Neural crest cell (in vitro differentiated cells): ENCODE data around the gene STRN. TPM values are rescaled to one million over a fixed set of nuclear protein-coding genes. Genes with fewer than 3 reads are reported as not detected.
"Not testable (repeated sequence)": the region's sequence is repeated elsewhere in the genome, so short reads cannot be mapped to it uniquely, and the experiment has no call there.

Experiments
- DNase-seq: peaks from one replicate; pipeline ENCODE4 v3.0.0; 2021; ENCODE audit warnings: low read depth, mixed read lengths, low spot score
- H3K27ac Mint-ChIP-seq: one replicate; pipeline ENCODE4 v1.8.0; 2021; ENCODE audit warnings: mild to moderate bottlenecking, mixed read lengths; ENCODE audit not compliant: unreplicated experiment
- H3K27me3 Mint-ChIP-seq: 2 replicates; pipeline ENCODE4 v1.8.0; 2021; ENCODE audit warnings: low read depth, mild to moderate bottlenecking, mixed read lengths
- H3K36me3 Mint-ChIP-seq: 2 replicates; pipeline ENCODE4 v1.8.0; 2021; ENCODE audit warnings: low read depth, mild to moderate bottlenecking, mixed read lengths
- H3K4me1 Mint-ChIP-seq: 2 replicates; pipeline ENCODE4 v1.8.0; 2021; ENCODE audit warnings: mixed read lengths
- H3K4me3 Mint-ChIP-seq: one replicate; pipeline ENCODE4 v1.8.0; 2021; ENCODE audit warnings: mild to moderate bottlenecking, mixed read lengths
- H3K9me3 Mint-ChIP-seq: 2 replicates; pipeline ENCODE4 v1.8.0; 2021; ENCODE audit warnings: mixed read lengths
- total RNA-seq: library from RNA; stranded (reverse); gene quantifications from 2 replicates; pipeline ENCODE4 v1.2.1, GENCODE V29; 2021
- TF ChIP-seq, protein P1 (sequence below): fragments of 200-600 bp; sonication (generic); conservative IDR thresholded peaks from 2 replicates; pipeline ENCODE4 v1.5.0; 2021; ENCODE audit warnings: antibody characterized with exemption, mild to moderate bottlenecking

STRN gene
- total RNA-seq, 1 donor from 2014 or later = 27.2 TPM

DNA sequence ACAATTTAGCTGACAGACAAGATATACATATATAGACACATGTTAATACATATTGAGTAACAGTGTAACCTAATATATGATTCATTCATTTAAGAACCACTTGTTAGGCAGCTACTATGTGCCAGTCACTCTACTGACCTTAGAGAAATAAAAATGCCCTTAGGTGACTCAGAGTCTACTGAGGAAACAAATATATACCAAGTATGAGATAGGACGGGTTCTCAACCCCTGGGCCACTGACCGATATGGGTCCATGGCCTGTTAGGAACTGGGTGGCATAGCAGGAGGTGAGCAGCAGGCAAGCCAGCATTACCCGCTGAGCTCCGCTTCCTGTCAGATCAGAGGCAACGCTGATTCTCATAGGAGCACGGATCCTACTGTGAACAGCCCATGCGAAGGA is 14.8 kb downstream of the STRN start:
- no peaks in the 10 kb centered on the region for H3K36me3 Mint-ChIP-seq
- H3K9me3 Mint-ChIP-seq = no peaks in the 10 kb centered on the region
- DNase-seq = no peak
- peaks cover 23% of the 10 kb centered on the region for H3K4me1 Mint-ChIP-seq
- TF ChIP-seq, protein P1, sequence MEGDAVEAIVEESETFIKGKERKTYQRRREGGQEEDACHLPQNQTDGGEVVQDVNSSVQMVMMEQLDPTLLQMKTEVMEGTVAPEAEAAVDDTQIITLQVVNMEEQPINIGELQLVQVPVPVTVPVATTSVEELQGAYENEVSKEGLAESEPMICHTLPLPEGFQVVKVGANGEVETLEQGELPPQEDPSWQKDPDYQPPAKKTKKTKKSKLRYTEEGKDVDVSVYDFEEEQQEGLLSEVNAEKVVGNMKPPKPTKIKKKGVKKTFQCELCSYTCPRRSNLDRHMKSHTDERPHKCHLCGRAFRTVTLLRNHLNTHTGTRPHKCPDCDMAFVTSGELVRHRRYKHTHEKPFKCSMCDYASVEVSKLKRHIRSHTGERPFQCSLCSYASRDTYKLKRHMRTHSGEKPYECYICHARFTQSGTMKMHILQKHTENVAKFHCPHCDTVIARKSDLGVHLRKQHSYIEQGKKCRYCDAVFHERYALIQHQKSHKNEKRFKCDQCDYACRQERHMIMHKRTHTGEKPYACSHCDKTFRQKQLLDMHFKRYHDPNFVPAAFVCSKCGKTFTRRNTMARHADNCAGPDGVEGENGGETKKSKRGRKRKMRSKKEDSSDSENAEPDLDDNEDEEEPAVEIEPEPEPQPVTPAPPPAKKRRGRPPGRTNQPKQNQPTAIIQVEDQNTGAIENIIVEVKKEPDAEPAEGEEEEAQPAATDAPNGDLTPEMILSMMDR = no peak
- no peaks in the 10 kb centered on the region for H3K27me3 Mint-ChIP-seq
- no peak overlapping the region for H3K4me3 Mint-ChIP-seq
- no peak overlapping the region for H3K27ac Mint-ChIP-seq

DNA sequence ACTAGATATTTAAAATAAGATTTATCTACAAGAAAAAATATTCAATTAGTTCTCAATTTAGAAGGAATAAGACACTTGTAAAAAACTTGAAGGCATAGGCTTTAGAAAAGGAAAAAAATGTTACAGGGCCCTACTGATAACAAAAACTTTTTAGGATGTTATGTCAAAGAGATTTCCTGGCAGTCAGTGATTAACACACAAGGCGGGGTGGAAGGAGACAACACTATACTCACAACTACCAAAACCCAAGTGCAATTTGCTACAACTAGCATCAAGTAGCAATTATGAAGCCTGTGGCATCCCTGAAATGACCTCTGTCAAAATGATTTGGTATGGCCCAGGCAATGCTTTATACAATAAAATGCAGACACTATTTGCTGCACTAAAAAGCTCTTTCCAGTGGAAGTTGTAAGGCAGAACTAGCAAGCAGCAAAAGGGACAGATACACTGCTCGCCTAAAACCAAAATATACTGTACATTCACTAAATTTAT is 15.3 kb downstream of the STRN start:
- no peak for DNase-seq
- no peak overlapping the region for H3K4me3 Mint-ChIP-seq
- no peaks in the 10 kb centered on the region for H3K36me3 Mint-ChIP-seq
- no peaks in the 10 kb centered on the region for H3K27me3 Mint-ChIP-seq
- H3K4me1 Mint-ChIP-seq = peaks cover 23% of the 10 kb centered on the region
- TF ChIP-seq, protein P1 = no peak
- no peak overlapping the region for H3K27ac Mint-ChIP-seq
- no peaks in the 10 kb centered on the region for H3K9me3 Mint-ChIP-seq

DNA sequence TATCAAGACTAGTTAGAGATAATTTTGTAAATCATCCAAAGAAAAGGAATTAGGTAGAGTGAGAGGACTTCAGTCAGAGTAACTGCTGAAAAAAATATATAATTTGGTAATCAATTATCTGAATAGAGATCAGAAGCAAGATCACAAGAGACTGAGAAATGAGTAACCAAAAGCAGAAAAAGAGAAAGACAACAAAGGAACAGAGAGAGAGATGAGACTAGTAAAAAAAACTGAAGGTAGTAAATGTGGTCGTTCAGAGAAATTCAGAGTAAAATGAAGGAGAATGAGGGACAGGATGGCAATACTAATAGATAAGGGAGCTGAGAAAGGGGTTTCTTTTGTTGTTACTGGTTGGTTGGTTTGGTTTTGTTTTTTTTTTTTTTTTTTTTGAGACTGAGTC is 16.5 kb downstream of the STRN start:
- no peak overlapping the region for H3K4me3 Mint-ChIP-seq
- no peaks in the 10 kb centered on the region for H3K9me3 Mint-ChIP-seq
- DNase-seq = no peak
- H3K36me3 Mint-ChIP-seq = no peaks in the 10 kb centered on the region
- TF ChIP-seq, protein P1 = no peak
- H3K4me1 Mint-ChIP-seq = peaks cover 23% of the 10 kb centered on the region
- no peaks in the 10 kb centered on the region for H3K27me3 Mint-ChIP-seq
- no peak overlapping the region for H3K27ac Mint-ChIP-seq

DNA sequence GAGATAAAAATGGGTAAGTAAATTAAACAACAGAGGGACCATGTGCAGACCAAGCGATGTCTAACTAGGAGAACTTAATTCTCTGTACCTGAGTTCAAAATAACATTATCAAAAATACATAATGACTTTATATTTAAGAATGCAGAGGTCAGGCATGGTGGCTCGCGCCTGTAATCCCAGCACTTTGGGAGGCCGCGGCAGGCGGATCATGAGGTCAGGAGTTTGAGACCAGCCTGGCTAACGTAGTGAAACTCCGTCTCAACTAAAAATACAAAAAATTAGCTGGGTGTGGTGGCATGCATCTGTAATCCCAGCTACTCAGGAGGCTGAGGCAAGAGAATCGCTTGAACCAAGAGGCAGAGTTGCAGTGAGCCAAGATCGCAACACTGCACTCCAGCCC is 21.1 kb downstream of the STRN start:
- not testable (repeated sequence) for H3K27me3 Mint-ChIP-seq, H3K27ac Mint-ChIP-seq, DNase-seq

DNA sequence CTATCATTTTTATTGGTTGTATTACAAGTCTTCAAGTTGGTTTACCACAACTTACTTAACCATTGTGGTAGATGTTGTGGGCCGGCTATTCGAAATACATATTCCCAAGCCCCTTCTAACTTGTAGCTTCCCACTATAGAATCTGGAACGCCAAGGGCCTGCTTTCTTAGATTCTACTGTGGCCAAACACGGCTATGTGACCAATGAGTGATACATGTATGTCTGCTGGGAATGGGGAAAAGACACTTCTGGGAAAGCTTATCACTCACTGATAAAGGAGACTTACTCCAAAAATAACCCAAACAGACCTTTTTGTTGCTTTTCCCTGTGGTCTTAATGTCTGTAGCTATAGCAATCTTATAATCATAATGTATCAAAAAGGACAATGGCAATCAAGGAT is 24.5 kb downstream of the STRN start:
- no peaks in the 10 kb centered on the region for H3K27me3 Mint-ChIP-seq
- H3K4me1 Mint-ChIP-seq = no peaks in the 10 kb centered on the region
- no peaks in the 10 kb centered on the region for H3K9me3 Mint-ChIP-seq
- no peak for DNase-seq
- TF ChIP-seq, protein P1 = no peak
- H3K4me3 Mint-ChIP-seq = no peak overlapping the region
- H3K36me3 Mint-ChIP-seq = no peaks in the 10 kb centered on the region
- H3K27ac Mint-ChIP-seq = no peak overlapping the region

More for the DNA sequence above, 21.1 kb downstream of the STRN start:
- H3K4me1 Mint-ChIP-seq, H3K4me3 Mint-ChIP-seq, H3K36me3 Mint-ChIP-seq, H3K9me3 Mint-ChIP-seq: not testable (repeated sequence)

DNA sequence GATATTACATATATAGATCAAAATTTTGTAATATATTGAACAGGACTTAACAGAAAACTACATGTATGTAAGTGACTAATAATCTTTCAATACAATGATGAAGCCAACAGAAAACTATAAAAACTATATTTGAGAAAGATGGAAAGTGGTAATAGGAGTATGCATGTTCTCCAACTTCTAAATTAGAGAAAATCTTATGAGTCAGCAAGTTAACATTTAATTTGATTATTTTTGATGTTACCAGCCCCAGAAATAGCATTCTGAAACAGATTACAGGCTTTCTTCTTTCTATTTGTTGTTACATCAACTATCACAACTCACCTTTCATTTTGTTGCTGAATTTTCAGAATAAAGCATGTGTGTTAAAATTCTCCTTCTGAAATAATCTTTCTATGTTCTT is 29.8 kb downstream of the STRN start:
- not testable (repeated sequence) for H3K4me3 Mint-ChIP-seq, H3K9me3 Mint-ChIP-seq, H3K4me1 Mint-ChIP-seq, DNase-seq, H3K27ac Mint-ChIP-seq, H3K27me3 Mint-ChIP-seq, H3K36me3 Mint-ChIP-seq

DNA sequence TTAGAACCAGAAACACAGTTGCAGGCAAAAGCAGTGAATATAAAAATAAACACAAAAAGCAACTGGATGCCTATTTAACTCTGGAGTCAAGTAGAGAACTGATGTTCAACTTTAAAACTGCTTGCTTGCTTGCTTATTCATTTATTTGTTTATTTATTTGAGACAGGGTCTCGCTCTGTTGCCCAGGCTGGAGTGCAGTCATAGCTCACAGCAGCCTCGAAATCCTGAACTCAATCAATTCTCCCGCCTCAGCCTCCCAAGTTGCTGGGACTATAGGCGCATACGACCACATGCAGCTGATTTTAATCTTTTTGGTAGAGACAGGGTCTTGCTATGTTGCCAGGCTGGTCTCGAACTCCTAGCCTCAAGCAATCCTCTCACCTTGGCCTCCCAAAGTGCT is 34.6 kb downstream of the STRN start:
- not testable (repeated sequence) for H3K36me3 Mint-ChIP-seq, DNase-seq, H3K4me3 Mint-ChIP-seq, H3K27me3 Mint-ChIP-seq, H3K9me3 Mint-ChIP-seq, H3K4me1 Mint-ChIP-seq, H3K27ac Mint-ChIP-seq

DNA sequence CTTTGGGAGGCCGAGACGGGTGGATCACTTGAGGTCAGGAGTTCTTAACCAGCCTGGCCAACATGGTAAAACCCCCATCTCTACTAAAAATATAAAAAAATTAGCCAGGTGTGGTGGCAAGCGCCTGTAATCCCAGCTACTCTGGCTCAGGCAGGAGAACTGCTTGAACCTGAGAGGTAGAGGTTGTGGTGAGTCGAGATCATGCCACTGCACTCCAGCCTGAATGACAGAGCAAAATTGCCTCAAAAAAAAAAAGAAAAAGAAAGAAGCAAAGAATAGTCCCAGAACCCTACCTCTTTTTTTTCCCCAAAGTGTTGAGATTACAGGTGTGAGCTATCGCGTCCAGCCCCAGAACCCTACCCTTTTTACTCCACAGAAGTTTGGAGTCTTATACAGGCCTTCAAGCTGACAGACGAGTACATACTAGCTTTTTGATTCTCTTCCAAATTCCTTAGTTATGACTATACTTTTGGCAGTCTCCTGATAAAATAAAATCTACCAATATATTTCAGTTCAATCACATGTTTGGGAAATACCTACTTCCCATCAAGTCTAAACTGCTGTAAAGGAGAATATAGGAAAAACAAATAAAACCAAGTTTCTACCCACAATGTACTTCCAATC is 35.4 kb downstream of the STRN start:
- not testable (repeated sequence) for H3K27me3 Mint-ChIP-seq, H3K4me3 Mint-ChIP-seq, H3K27ac Mint-ChIP-seq, H3K36me3 Mint-ChIP-seq, DNase-seq, H3K4me1 Mint-ChIP-seq, H3K9me3 Mint-ChIP-seq

DNA sequence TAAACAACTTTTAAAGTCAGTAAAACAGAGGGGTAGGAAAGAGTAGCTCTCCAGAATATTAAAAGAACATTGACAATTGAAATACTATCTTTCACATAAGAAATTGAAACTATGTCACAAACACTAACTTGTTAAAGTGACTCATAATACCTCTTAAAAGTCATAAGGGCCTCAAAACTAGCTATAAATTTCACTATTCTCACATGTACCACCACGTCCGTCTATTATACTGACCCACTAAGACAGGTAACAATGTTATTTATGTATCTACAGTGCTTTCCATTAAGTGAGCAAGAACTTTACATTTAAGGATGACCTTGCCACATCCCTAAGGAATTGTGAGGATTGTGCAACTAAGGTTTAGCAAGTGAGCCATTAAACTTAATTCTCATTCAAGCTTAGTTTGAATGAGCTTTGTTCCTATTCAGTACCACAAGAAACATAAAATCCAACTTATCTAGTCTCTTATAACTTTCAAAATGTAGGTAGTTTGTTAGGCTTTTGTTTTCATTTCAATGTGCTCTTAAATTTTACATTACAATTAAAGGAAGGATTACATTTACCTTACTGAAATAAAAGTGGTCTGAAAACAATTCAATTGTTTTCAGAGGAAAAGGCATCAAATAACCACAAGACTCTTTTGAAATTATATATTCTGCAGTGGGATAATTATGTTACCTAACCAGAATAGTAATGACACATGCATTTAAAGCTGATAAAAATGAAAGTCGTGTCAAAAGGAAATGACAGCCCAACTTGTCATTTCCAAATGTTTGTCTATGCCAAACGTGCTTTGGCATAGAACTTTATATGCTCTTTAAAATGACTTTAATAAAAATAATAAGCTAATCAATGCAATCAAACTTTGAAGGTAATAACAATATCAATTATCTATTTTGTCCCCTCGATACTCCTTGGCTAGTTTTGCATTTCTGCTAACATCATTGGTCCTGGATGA is 39.9 kb downstream of the STRN start:
- not testable (repeated sequence) for H3K4me3 Mint-ChIP-seq, H3K27me3 Mint-ChIP-seq, DNase-seq, H3K27ac Mint-ChIP-seq, H3K9me3 Mint-ChIP-seq, H3K36me3 Mint-ChIP-seq, H3K4me1 Mint-ChIP-seq
